ENCODE results near the gene CST6.

Gene CST6

DNA sequence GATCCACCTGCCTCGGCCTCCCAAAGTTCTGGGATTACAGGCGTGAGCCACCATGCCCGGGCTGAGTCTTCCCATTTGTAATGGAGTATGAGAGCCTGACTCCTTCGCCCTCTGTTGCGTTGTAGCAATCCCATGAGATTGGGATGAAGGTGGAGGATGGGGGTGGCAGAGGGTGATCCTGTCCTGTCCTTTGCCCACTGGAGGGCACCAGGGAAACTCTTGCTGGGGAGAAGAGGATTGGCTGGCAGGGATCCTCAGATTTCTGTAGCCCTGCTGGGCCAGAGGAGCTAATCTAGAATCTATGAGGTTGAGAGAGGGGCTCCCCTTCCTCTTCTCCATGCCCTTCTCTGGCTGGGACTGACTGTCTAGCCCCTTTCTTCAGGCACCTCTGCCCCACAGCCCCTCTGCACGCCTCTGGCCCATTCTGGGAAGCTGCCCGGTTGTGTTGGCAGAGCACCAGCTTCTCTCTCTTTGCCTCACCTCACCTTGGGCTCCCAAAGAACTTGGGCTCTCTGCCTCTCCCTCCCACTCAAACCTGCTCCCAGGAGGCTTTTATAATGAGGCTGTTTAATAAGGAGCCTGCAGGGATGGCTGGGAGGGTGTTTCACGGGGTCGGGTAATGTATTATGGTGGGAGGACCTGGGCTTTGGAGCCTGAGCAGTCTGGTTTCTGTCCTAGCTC lies 24.0 kb downstream of the CST6 start:
- peak in 9 of 42 donors; percentile 8 to 64 (median 30) for DNase-seq
- intact Hi-C loops (cut with DNase I): no loop called here

DNA sequence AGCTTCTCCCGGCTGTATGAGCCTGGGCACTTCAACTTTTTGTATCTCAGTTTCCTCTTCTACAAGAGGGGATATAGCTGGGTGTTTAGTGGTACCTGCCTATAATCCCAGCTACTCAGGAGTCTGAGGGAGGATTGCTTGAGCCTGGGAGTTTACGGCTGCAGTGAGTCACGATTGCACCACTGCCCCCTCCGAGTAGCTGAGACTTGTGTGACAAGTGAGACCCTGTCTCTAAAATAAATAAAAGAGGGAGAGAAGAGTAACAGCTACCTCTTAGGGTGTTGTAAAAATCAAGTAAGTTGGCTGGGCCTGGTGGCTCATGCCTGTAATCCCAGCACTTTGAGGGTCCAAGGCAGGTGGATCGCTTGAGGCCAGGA lies 24.5 kb downstream of the CST6 start:
- DNase-seq: no peak
- intact Hi-C loops (cut with DNase I): no loop called here

DNA sequence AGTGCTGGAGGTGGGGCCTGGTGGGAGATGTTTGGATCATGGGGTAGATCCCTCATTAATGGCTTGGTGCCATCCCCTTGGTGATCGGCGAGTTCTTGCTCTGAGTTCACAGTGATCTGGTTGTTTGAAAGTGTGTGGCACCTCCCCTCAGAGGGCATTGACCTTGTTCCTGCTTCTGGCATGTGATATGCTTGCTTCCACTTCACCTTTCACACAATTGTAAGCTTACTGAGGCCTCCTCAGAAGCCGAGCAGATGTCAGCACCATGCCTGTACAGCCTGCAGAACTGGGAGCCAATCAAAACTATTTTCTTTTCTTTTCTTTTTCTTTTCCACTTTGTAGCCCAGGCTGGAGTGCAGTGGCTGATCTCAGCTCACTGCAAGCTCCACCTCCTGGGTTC lies 25.5 kb downstream of the CST6 start:
- no peak for DNase-seq
- intact Hi-C loops (cut with DNase I): no loop called here

DNA sequence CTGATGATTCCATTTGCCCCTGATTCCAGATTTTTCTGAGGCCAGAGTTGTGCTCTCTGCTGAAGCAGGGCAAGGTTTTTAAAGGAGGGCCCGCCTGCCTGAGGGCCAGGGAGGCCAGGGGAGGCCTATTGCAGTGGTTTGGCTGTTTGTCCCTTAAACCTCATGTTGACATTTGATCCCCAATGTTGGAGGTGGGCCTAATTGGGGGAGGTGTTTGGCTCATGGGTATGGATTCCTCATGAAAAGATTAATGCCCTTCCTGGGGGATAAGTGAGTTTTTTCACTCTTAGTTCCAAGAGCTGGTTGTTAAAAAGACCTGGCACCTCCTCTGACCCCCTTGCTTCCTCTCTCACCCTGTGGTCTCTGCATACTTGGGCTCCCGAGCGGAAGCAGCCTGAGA lies 28.0 kb downstream of the CST6 start:
- DNase-seq: no peak
- intact Hi-C loops (cut with DNase I): no loop called here

DNA sequence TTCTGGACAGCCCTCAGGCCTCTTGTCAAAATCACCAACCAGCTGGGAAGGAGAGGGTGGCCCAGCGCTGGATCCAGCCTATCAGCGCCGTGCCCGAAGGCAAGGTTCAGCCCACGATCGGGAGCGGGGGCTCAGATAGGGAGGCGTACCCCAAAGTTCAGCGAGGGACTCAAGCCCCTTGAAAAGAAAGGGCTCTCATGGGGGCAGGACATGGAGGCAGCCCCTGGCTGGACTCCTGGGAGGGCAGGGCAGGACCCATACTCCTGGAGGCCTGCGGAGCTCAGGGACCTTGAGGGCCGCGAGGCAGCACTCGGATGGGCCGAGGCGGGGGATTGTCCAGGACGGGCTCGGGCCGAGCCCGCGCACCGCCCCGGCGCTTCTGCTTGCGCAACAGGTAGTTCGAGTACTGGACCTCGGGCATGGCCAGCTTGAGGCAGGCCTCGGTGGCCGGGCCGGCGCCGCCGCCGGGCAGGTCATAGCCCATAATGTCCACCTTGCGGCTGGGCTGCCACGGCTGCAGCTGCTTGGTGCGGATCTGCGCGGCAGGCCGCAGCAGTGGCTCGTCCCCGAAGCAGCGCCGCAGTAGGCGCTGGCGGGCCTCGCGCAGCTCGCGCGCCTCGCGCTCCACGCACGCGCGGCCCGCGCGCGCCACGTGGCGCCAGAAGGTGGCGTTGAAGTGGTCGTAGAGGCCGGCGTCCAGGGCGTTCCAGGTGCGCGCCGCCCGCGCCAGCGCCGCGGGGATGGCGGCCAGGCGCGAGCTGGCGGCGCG lies 30.6 kb downstream of the CST6 start:
- intact Hi-C loops (cut with DNase I): no loop called here
- no peak for DNase-seq

DNA sequence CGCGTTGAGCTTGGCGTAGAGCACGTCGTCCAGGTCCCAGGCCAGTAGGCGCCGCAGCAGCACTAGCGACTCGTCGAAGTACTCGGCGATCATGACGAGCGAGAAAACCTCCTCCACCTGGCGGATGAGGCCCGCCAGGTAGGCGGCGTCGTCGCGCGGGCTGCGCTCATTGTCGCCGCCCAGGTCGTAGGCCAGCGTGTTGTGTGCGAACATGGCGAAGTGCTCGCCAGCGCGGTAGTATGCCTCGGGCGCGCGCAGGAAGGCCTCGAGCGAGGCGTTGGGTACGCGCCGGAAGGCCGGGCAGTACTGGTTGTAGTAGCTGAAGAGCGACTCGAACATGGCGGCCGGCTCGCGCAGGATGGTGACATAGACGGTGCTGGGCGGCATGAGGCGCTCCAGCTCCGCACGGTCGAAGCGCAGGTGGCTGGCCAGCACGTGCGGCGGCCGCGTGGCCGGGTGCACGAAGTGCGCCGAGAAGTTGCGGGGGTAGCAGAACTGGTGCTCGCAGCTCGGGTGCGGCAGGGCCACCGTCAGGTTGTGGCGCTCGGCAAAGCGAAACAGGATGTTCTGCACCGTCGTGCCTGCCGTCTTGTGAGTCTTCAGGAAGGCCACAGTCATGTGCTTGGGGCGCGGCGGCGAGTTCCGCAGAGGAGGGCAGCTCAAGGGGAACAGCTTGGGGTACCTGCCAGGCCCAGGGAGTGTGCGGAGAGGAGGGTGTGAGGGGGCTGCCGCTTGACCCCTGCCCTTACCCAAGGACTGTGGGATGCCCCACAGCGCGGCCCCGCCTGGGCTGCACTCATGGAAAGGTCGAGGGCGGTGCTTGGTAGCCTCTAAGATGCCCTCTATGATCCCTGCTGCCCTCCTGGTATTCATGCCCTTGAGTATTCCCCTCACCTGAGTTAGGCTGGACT lies 31.4 kb downstream of the CST6 start:
- no peak for DNase-seq
- intact Hi-C loops (cut with DNase I): no loop called here

DNA sequence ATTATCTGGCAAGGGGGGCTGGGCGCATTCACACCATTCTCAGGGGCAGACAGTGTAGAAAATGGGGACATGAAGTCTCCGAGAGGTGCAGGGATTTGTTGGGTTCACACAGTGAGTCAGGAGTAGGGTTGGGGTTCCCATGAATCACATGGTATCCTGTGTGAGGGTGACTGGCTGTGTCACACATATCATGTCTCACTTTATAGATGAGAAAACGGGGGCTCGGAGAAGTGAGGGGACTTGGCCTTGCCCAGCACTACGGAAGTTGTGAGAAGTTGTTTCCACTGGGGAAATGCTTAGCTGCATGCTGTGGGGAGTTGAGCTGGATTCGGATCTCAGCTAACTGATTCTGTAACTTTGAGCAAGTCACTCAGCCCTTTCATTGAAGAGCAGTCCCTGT lies 32.9 kb downstream of the CST6 start:
- intact Hi-C loops (cut with DNase I): no loop called here
- DNase-seq: no peak

DNA sequence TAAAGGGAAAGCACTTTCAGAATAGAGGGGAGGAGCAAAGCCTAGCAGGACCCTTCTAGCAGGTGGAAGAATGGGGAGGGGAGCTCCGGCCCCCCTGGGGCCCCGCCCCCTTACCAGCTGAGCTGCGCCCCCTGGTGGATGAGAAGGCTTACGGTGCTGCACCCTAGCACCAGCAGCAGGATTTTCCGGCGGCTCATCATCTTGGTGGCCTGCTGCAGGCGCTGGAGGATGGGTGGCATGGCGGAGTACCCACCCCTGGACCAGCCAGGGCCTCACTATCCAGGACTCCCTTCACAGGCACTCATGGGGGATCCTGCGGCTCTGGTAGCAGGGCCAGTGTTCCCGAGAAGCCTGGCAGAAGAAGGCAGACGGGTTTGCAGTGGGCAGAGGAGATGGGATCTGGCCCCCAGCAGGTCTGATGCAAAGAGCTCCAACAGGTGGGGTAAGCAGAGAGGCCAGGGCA lies 33.4 kb downstream of the CST6 start:
- DNase-seq: peak; percentile 57 to 94 (median 86)
- intact Hi-C loops (cut with DNase I): no loop called here

DNA sequence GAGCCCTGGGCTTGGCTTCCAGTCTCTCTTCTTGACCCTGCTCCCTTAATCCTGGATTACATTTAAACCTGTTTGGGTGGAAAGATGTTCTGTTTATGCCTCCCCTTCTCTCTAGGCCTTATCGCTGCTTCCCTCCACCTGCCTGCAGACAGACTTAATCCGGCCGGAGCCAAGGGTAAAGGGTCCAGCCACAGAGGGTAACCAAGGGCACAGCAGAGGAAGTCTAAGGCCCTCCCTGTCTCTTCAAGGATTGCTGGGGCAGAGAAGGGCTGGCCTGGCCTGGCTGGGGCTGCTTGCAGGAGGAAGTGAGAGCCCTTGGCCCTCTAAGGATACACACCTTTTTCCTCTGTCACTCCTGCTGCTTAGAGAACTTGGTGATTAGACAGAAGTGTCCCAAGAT lies 35.1 kb downstream of the CST6 start:
- intact Hi-C loops (cut with DNase I): no loop called here
- DNase-seq: no peak

DNA sequence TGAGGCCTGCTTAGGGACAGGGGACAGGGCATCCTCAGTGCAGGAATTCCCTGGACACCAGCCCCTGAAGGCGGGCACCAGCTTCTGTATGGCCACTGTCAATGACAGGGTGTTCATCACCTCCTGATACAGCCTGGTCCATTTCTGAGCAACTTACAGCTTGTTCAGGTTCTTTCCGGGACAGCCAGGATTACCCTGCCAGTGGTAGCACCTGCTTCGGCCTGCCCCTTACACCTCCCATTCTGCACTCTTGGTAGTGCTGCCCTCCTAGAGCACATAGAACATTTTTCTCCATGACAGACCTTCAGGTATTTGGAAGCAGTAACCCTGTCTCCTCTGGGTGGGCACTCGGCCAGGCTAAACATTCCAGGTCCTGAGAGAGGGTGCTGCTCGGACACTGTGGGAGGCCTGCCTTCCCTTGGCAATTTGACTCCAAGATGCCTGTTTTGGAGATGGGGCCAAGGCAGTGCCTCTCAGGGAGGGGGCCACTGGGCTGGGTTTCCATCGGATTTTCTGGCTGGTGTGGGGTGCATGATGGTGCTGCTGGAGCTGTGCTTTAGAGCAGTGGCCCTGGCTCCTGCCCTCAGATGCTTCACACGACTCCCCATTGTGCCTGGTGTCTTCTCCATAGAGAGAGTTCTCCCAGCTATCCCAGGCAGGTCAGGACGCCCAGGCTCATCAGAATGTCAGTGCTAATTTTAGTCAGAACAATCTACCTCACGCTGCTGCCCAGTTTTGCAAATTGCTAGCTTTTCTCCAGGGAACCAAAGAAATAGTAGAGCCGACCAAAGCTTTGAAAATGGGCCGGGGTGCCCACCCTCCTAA lies 35.9 kb downstream of the CST6 start:
- peak in 3 of 42 donors; percentile 10 to 26 (median 18) for DNase-seq
- intact Hi-C loops (cut with DNase I): no loop called here

DNA sequence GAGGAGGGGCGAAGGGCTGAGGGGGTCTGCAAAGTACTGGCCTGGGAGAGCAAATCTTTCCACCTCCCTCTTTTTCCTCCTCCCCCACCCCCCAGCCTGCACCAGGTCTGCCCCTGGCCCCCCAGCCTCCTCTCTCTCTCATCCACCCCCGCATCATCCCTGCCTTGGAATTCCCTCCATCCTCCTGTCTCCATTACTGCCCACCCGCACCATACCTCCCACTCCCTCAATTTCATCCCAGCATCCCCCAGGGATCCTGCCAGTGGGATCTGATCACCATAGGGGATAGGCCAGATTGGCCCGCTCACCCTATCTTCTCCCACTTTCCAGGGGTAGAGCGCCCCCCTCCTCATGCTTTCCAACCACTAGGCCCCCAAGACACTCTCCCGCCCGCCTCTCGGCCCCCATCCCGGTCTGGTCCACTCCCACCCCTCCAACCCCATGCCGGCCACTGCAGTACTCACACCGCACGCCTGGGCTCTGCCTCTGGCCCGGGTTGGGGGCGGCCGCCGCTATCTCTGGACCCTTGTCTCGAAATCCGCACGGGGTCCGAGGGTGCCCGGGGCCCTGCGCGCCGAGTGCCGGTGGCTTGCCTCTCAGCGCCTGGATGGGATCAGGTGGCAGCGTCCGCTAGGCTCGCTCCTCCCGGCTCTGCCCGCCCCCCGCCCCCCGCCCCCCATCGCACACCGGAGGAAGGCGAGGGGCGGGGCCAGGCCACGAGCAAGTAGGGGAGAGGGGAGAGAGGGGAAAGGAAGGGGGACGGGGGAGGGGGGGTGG lies 36.9 kb downstream of the CST6 start, which contains the start of gene GAL3ST3:
GAL3ST3 (minus strand) TSS at position 615 of the 777 bp plus-strand sequence. CDS start 3,746 bp downstream, outside the sequence.
- peak in 21 of 42 donors; percentile 8 to 63 (median 43) for DNase-seq
- intact Hi-C loops (cut with DNase I): no loop called here

DNA sequence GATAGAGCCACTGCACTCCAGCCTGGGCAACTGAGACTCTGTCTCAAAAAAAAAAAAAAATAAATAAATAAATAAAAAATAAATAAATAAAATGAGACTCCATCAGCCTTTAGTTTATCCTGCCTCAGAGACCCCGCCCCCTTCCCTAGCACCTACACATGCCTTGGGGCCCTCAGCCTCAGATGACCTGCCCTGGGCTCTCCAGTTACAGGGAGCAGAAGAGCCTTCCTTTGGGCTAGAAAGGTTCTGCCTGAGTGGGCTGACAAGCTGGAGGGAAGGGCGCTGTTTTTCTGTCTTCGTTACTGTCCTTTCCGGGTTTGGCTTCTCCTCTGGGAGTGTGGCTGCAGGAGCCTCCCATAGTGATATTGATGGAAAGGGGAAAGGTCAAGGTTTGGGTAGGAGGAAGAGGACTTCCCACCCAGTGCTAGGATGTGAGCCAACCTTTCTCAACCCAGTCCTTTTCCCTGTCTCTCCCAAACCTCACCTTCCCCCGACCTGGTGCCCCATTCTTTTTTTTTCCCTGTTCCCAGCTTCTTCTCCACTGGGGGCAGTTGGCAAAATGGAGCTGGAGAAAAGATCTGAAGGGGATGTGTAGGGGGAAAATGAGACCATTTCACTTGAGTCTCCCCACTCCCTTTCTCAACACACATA lies 38.9 kb downstream of the CST6 start:
- intact Hi-C loops (cut with DNase I): no loop called here
- no peak for DNase-seq

DNA sequence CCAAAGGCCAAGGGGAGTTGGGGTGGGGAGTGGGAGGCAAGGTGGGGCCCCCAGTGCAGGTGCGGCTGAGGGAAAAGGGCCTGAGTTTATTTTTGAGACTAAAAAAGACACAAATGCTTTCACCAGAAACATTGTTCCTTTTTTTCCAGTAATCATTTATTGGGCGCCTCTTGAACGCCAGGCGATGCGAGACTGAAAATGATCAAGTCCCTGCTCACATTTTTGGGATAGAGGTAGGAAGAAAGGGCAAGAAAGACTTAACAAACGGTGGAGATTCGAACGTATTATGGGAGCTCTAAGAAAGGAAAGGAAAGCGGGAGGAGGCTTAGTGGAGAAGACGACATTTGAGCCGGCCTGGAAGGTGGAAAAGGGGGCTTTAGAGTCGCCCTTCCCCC lies 39.6 kb downstream of the CST6 start:
- no peak for DNase-seq
- intact Hi-C loops (cut with DNase I): no loop called here

DNA sequence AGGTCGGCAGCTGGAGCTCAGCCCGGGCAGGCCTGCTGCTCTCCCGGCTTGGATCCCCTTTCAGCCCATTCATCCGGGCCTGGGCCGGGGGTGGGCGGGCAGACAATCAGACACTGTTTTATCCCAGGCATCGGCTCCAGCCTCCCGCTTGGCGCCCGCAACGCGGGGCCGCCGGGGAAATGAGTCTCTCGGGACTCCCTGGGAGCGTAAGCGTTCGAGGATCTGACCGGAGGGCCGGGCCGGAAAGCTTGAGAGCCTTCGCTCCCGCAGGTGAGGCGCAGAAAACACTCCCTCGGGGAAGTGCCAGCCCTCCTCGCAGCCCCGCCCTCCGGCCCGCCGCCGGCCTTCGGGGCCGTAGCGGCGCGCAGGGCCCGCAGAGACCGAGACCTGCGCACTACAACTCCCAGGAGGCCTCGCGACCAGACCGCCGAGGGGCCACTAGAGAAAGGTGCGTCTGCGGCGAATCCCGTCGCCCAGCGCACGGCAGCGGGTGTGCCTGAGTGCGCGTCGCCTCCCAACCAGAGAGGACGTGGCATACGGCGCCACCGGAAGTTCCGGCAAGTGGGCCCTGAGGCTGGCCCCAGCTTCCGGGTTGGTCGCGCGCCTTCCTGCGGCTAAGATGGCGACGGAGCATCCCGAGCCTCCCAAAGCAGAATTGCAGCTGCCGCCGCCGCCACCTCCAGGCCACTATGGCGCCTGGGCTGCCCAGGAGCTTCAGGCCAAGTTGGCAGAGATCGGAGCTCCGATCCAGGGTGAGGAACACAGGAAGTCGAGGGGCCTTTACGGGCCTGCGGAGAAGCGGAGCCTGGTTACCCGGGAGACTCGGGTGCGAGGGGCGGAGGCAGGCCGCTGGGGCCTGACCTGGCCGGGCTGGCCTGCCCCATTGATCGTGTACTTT lies 40.2 kb downstream of the CST6 start, which contains the start of gene SF3B2:
SF3B2 (plus strand) TSS at position 599 of the 898 bp plus-strand sequence; CDS start at position 620, 21 bp downstream.
- intact Hi-C loops (cut with DNase I): loop anchor here (1.0 kb wide), 1 partner anchor 50 kb away; the partner anchor contains the start of genes BANF1 and EIF1AD
- DNase-seq: peak; percentile 98 to 100 (median 99)

DNA sequence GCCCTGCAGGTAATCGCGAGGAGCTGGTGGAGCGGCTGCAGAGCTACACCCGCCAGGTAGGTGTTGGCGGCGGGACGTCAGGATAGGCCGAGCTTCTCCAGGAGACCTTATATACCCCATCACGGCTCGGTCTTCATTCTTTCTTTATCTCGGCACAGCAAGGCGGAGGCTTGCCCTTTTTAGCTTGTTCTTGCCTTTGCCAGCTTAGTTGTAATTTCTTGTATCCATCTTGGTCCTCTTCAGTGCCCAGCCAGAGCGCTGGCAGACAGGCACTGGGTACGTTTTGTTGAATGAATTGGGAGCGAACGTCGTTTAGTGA lies 40.8 kb downstream of the CST6 start:
- intact Hi-C loops (cut with DNase I): loop anchor here (1.0 kb wide), 1 partner anchor 50 kb away; the partner anchor contains the start of genes BANF1 and EIF1AD
- DNase-seq: no peak

DNA sequence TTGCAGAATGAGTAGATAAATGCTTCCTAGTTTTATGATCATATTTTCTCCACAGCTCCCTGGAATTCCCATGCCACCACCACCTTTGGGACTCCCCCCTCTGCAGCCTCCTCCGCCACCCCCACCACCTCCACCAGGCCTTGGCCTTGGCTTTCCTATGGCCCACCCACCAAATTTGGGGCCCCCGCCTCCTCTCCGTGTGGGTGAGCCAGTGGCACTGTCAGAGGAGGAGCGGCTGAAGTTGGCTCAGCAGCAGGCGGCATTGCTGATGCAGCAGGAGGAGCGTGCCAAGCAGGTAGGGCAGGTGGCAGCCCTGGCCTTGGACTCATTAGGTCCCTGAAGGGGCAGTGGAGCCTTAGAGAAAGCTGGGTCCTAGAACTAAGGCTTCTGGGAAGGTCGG lies 43.2 kb downstream of the CST6 start:
- DNase-seq: no peak
- intact Hi-C loops (cut with DNase I): no loop called here

Measured in head of caudate nucleus (tissue), 42 donors.